Ishikawa (cell line): ENCODE data around the gene SKI.

Experiments
- CEBPB ChIP-seq: IDR thresholded peaks from 2 replicates; pipeline ENCODE4 v1.6.1; 2012
- CREB1 ChIP-seq: IDR thresholded peaks from 2 replicates; pipeline ENCODE4 v1.6.1; 2012; ENCODE audit warnings: low read depth
- EGR1 ChIP-seq: IDR thresholded peaks from 2 replicates; pipeline ENCODE4 v1.6.1; 2012
- EP300 ChIP-seq: IDR thresholded peaks from 2 replicates; pipeline ENCODE4 v1.6.1; 2012; ENCODE audit warnings: borderline replicate concordance
- FOXM1 ChIP-seq: IDR thresholded peaks from 2 replicates; pipeline ENCODE4 v1.6.1; 2012; ENCODE audit warnings: low read depth, borderline replicate concordance
- NFIC ChIP-seq: IDR thresholded peaks from 2 replicates; pipeline ENCODE4 v1.6.1; 2012
- RAD21 ChIP-seq: IDR thresholded peaks from 2 replicates; pipeline ENCODE4 v1.6.1; 2012; ENCODE audit warnings: low read depth
- REST ChIP-seq: IDR thresholded peaks from 2 replicates; pipeline ENCODE4 v1.6.1; 2012; ENCODE audit warnings: low read depth, mild to moderate bottlenecking
- TAF1 ChIP-seq: IDR thresholded peaks from 2 replicates; pipeline ENCODE4 v1.6.1; 2012; ENCODE audit warnings: low read depth, mild to moderate bottlenecking
- TCF12 ChIP-seq: IDR thresholded peaks from 2 replicates; pipeline ENCODE4 v1.6.1; 2012; ENCODE audit warnings: low read depth
- TEAD4 ChIP-seq: IDR thresholded peaks from 2 replicates; pipeline ENCODE4 v1.6.1; 2012
- YY1 ChIP-seq: IDR thresholded peaks from 2 replicates; pipeline ENCODE4 v1.6.1; 2012; ENCODE audit warnings: low read depth
- ZBTB7A ChIP-seq: IDR thresholded peaks from 2 replicates; pipeline ENCODE4 v1.6.1; 2012; ENCODE audit warnings: low read depth
- TF ChIP-seq, protein P1 (sequence below): IDR thresholded peaks from 2 replicates; pipeline ENCODE4 v1.6.1; 2012

GRCh38 chr1:2273401-2274090 lies 45.4 kb downstream of the SKI start:
- TF ChIP-seq CEBPB (no peak), FOXM1 (no peak), TAF1 (no peak), REST (no peak), NFIC (no peak), EP300 (no peak), TCF12 (no peak), YY1 (no peak), EGR1 (no peak), RAD21 (no peak), TEAD4 (no peak), CREB1 (no peak), ZBTB7A (no peak)
- TF ChIP-seq, protein P1, sequence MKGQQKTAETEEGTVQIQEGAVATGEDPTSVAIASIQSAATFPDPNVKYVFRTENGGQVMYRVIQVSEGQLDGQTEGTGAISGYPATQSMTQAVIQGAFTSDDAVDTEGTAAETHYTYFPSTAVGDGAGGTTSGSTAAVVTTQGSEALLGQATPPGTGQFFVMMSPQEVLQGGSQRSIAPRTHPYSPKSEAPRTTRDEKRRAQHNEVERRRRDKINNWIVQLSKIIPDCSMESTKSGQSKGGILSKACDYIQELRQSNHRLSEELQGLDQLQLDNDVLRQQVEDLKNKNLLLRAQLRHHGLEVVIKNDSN = no peak
